K562 (cell line): Measurements from ENCODE around the gene TMEM131. TPM values are rescaled to one million over a fixed set of nuclear protein-coding genes. Genes with fewer than 3 reads are reported as not detected.

Experiments
- ADNP ChIP-seq: fragments of 200-800 bp; sonication (Bioruptor generic); IDR thresholded peaks from 2 replicates; pipeline ENCODE4 v1.6.1; 2016; ENCODE audit warnings: missing genetic modification characterization, missing compliant biosample characterization
- BCOR ChIP-seq: fragments of 450-650 bp; IDR thresholded peaks from 2 replicates; pipeline ENCODE4 v1.6.1; 2016
- DPF2 ChIP-seq: fragments of 450-650 bp; IDR thresholded peaks from 2 replicates; pipeline ENCODE4 v1.6.1; 2016
- GTF2A2 ChIP-seq: IDR thresholded peaks from 2 replicates; pipeline ENCODE4 v1.6.1; 2016; ENCODE audit warnings: mild to moderate bottlenecking, missing genetic modification characterization, missing compliant biosample characterization
- GTF2E2 ChIP-seq: fragments of 200-800 bp; sonication (Bioruptor generic); IDR thresholded peaks from 2 replicates; pipeline ENCODE4 v1.6.1; 2016; ENCODE audit warnings: missing genetic modification characterization, missing compliant biosample characterization
- HLTF ChIP-seq: fragments of 450-650 bp; IDR thresholded peaks from 2 replicates; pipeline ENCODE4 v1.6.1; 2016
- HOMEZ ChIP-seq: fragments of 250-450 bp; sonication (Bioruptor Pico); IDR thresholded peaks from 2 replicates; pipeline ENCODE4 v1.4.0; 2020; ENCODE audit warnings: mild to moderate bottlenecking, moderate library complexity
- MEIS2 ChIP-seq: fragments of 450-650 bp; IDR thresholded peaks from 2 replicates; pipeline ENCODE4 v1.6.1; 2014; ENCODE audit warnings: mild to moderate bottlenecking; ENCODE audit not compliant: partially characterized antibody
- NR2C2 ChIP-seq, 2 experiments: fragments of 200-800 bp in 1 of 2; sonication (Bioruptor generic) in 1 of 2; sonication (generic) in 1 of 2; formaldehyde crosslinking in 1 of 2; IDR thresholded peaks; 2 replicates each; pipeline versions ENCODE4 v1.6.1 to v1.8.0; 2016 to 2022; ENCODE audit warnings: mild to moderate bottlenecking in 1 of 2, missing compliant biosample characterization in 1 of 2, missing genetic modification characterization in 1 of 2, missing genetic modification reagents in 1 of 2
- RBBP5 ChIP-seq: fragments of 200-600 bp; sonication (generic); IDR thresholded peaks from 2 replicates; pipeline ENCODE4 v1.6.1; 2012; ENCODE audit warnings: borderline replicate concordance, mild to moderate bottlenecking, low read length, control low read depth, inconsistent platforms; ENCODE audit not compliant: insufficient read depth, poor library complexity, severe bottlenecking
- RBM25 ChIP-seq: fragments of 200-400 bp; formaldehyde crosslinking; IDR thresholded peaks from 2 replicates; pipeline ENCODE4 v1.6.1; 2018; ENCODE audit warnings: low read length, low read depth, moderate library complexity; ENCODE audit not compliant: severe bottlenecking
- RBM39 ChIP-seq: fragments of 200-400 bp; formaldehyde crosslinking; optimal IDR thresholded peaks from 2 replicates; pipeline ENCODE3; 2018; ENCODE audit warnings: low read depth, low read length
- THRAP3 ChIP-seq: fragments of 450-650 bp; IDR thresholded peaks from 2 replicates; pipeline ENCODE4 v1.6.1; 2016; ENCODE audit warnings: mild to moderate bottlenecking, inconsistent platforms, borderline replicate concordance
- ZNF12 ChIP-seq: sonication (generic); formaldehyde crosslinking; IDR thresholded peaks from 2 replicates; pipeline ENCODE4 v1.4.0; 2020; ENCODE audit warnings: mild to moderate bottlenecking, missing genetic modification reagents
- ZNF592 ChIP-seq: fragments of 450-650 bp; IDR thresholded peaks from 2 replicates; pipeline ENCODE4 v1.6.1; 2017; ENCODE audit warnings: antibody characterized with exemption, mild to moderate bottlenecking
- polyA plus RNA-seq, 8 experiments: library from polyadenylated mRNA; depleted of rRNA in 4 of 8; stranded (reverse) in 5 of 8; unstranded in 3 of 8; fragments of >200 nt; fragmentation: Nextera tagmentation in 2 of 8; fragmentation: Illumina TruSeq in 1 of 8; extraction: Ambion mirVana in 2 of 8; extraction: Trizol in 1 of 8; gene quantifications; 2 replicates each; pipeline versions ENCODE4 v1.2.1 to v1.2.3, GENCODE V29; 2011 to 2014; ENCODE audit warnings: inconsistent platforms in 1 of 8, missing spikeins in 1 of 8
- total RNA-seq, 7 experiments: library from RNA; depleted of rRNA in 6 of 7; stranded (reverse); fragments of >200 nt in 6 of 7; fragmentation: Illumina TruSeq in 2 of 7; extraction: Trizol in 2 of 7; gene quantifications; 2 replicates each; pipeline versions ENCODE4 v1.2.1 to v1.2.3, GENCODE V29; 2011 to 2021; ENCODE audit warnings: low replicate concordance in 1 of 7

Gene TMEM131
- total and polyA plus RNA-seq, 9 of the 15 experiments (the other 6 are each of a cell fraction or from before 2014, with no cell fraction given): 2.5 to 21.1 (median 12.4) TPM

- TF ChIP-seq NR2C2 (CRISPR knock-in tag; IDR thresholded peaks at IDR 0.05): no peak
- peak; percentile 42; the same call in 1 of the 2 replicates for TF ChIP-seq NR2C2 (tag; IDR thresholded peaks at IDR 0.05)
- no peak for TF ChIP-seq RBM39
- TF ChIP-seq HLTF: no peak
- peak; percentile 71 for TF ChIP-seq RBM25
- TF ChIP-seq RBBP5: no peak
- no peak for TF ChIP-seq GTF2A2 (tag)
- TF ChIP-seq GTF2E2 (tag): no peak
- TF ChIP-seq HOMEZ: no peak
- TF ChIP-seq DPF2: no peak
- TF ChIP-seq ZNF592: no peak
- peak; percentile 96 for TF ChIP-seq ZNF12 (CRISPR knock-in tag)
- peak; percentile 62 for TF ChIP-seq MEIS2
- peak; percentile 58 for TF ChIP-seq BCOR
- TF ChIP-seq THRAP3: no peak
- TF ChIP-seq ADNP (tag): peak; percentile 43; the same call in 1 of the 2 replicates
Measured at GRCh38 chr2:97726261-97727064, 269.3 kb downstream of the TMEM131 start (continued).
